Esophagus muscularis mucosa (tissue), 4 donors: ENCODE results near the gene LAG3. TPM values are rescaled to one million over a fixed set of nuclear protein-coding genes. Genes with fewer than 3 reads are reported as not detected.

Source experiments
- DNase-seq: peaks from one replicate; pipeline ENCODE4 v3.0.0-alpha.2; 2017; ENCODE audit errors: extremely low spot score
- H3K27ac ChIP-seq, 4 donors: fragments of 200-600 bp; sonication (generic); replicated peaks in 1 of 4; 1 replicate in 3 of 4; 2 replicates in 1 of 4; pipeline ENCODE4 v1.5.1; 2016 to 2019; ENCODE audit warnings: mild to moderate bottlenecking in 1 of 4
- H3K27me3 ChIP-seq, 4 donors: fragments of 200-600 bp; sonication (generic); one replicate each; pipeline versions ENCODE4 v1.5.1 to v1.6.0; 2016 to 2019
- H3K36me3 ChIP-seq, 4 donors: fragments of 200-600 bp; sonication (generic); one replicate each; pipeline ENCODE4 v1.5.1; 2016 to 2019
- H3K4me1 ChIP-seq, 4 donors: fragments of 200-600 bp; sonication (generic); one replicate each; pipeline ENCODE4 v1.5.1; 2016 to 2019
- H3K4me3 ChIP-seq, 4 donors: fragments of 200-600 bp; sonication (generic); 1 replicate in 2 of 4; 2 replicates in 2 of 4; pipeline ENCODE4 v1.5.1; 2016 to 2019; ENCODE audit warnings: mild to moderate bottlenecking in 4 of 4, moderate library complexity in 1 of 4
- H3K9me3 ChIP-seq, 4 donors: fragments of 200-600 bp; sonication (generic); 1 replicate in 3 of 4; 2 replicates in 1 of 4; pipeline ENCODE4 v1.5.1; 2016 to 2019
- CTCF ChIP-seq, 3 experiments: fragments of 200-600 bp in 2 of 3; fragments of 450-650 bp in 1 of 3; sonication (generic) in 2 of 3; IDR thresholded peaks; one replicate each; pipeline ENCODE4 v1.5.1; 2017 to 2019; ENCODE audit warnings: antibody characterized with exemption in 3 of 3, mild to moderate bottlenecking in 2 of 3, moderate library complexity in 1 of 3
- EP300 ChIP-seq: sonication (generic); formaldehyde crosslinking; IDR thresholded peaks from one replicate; pipeline ENCODE4 v1.6.1; 2017; ENCODE audit warnings: antibody characterized with exemption
- POLR2A ChIP-seq: fragments of 450-650 bp; IDR thresholded peaks from one replicate; pipeline ENCODE4 v1.6.1; 2017; ENCODE audit warnings: antibody characterized with exemption, moderate library complexity, mild to moderate bottlenecking, low read depth
- POLR2AphosphoS5 ChIP-seq, 2 donors: sonication (generic); formaldehyde crosslinking; IDR thresholded peaks; one replicate each; pipeline ENCODE4 v1.6.1; 2017; ENCODE audit warnings: antibody characterized with exemption in 2 of 2
- WGBS: methylation state at CpG from one replicate; pipeline ENCODE4 v1.1.5; 2018; 5-methylcytosine and 5-hydroxymethylcytosine counted together
- intact Hi-C: fragments of 100-400 bp; cut with DNase I; formaldehyde crosslinking; loops from one replicate; pipeline ENCODE4 v1.15.1; 2023
- total RNA-seq, 4 donors: library from RNA; depleted of rRNA; stranded (reverse); fragments of >200 nt; gene quantifications; one replicate each; pipeline versions ENCODE4 v1.1.0 to v1.2.1, GENCODE V29; 2016

LAG3 gene
- total RNA-seq, 4 donors from 2014 or later = 1.7 to 4.0 (median 2.9) TPM

DNA sequence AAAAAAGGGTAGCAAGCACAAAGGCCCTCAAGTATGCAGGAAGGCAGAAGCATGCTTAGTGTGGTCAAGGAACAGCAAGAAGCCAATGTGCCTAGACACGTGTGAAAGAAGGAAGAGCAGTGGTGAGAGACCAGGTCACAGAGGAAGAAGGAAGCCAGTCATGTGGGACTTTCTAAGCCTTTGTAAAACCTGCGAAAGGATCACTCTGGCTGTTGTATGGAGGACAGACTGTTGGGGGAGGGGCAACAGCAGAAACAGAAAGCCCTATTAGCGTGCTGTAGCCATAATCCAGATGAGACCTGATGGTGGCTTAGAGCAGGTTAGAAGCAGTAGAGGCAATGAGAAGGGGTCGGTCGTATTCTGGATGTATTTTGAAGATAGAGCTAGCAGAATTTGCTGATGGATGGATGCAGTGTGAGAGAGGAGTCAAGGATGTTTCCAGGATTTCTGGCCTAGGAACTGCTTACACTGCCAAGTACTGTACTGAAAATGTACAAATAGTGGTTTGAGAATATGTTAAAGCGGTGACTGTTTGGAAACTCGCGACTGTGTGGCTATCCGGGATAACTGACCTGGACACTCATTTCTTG, 13.7 kb upstream of the LAG3 start:
- Histone ChIP-seq H3K4me3 (no peak overlapping the region), H3K9me3 (no peaks in the 10 kb centered on the region), H3K4me1 (peaks cover 13 to 17% (median 17%) of the 10 kb centered on the region in 4 donors), H3K27me3 (no peaks in the 10 kb centered on the region), H3K36me3 (no peaks in the 10 kb centered on the region), H3K27ac (no peak overlapping the region)
- DNase-seq = no peak
- WGBS = 85% methylated on average over 9 of the region's 9 CpGs
- TF ChIP-seq POLR2A = no peak
- TF ChIP-seq POLR2AphosphoS5 (IDR thresholded peaks at IDR 0.05) = no peak
- TF ChIP-seq EP300 = no peak
- TF ChIP-seq CTCF (IDR thresholded peaks at IDR 0.05) = no peak
- intact Hi-C loops = no loop called here

GRCh38 chr12:6759741-6760140, 12.6 kb upstream of the LAG3 start:
- no peaks in the 10 kb centered on the region for H3K27me3 ChIP-seq
- intact Hi-C loops = no loop called here
- WGBS = 81% methylated on average over 5 of the region's 5 CpGs
- no peaks in the 10 kb centered on the region for H3K9me3 ChIP-seq
- no peak for DNase-seq
- H3K4me3 ChIP-seq = no peak overlapping the region
- peaks cover 18 to 23% (median 21%) of the 10 kb centered on the region in 4 donors for H3K4me1 ChIP-seq
- H3K27ac ChIP-seq = no peak overlapping the region
- H3K36me3 ChIP-seq = no peaks in the 10 kb centered on the region
- TF ChIP-seq POLR2A (no peak), EP300 (no peak), POLR2AphosphoS5 (IDR thresholded peaks at IDR 0.05) (no peak)

GRCh38 chr12:6763380-6763779, 8.9 kb upstream of the LAG3 start:
- Histone ChIP-seq H3K4me3 (peak overlapping the region; percentile 40 to 93 (median 61)), H3K27ac (peak overlapping the region; percentile 95 to 100 (median 96)), H3K27me3 (no peaks in the 10 kb centered on the region), H3K4me1 (peaks cover 37 to 46% (median 41%) of the 10 kb centered on the region in 4 donors), H3K9me3 (no peaks in the 10 kb centered on the region), H3K36me3 (no peaks in the 10 kb centered on the region)
- intact Hi-C loops = no loop called here
- TF ChIP-seq POLR2AphosphoS5 (IDR thresholded peaks at IDR 0.05) (no peak), CTCF (IDR thresholded peaks at IDR 0.05) (no peak), EP300 (no peak), POLR2A (no peak)
- WGBS = 61% methylated on average over 4 of the region's 4 CpGs
- no peak for DNase-seq

GRCh38 chr12:6764011-6764828, 8.1 kb upstream of the LAG3 start:
- peaks cover 46 to 54% (median 50%) of the 10 kb centered on the region in 4 donors for H3K4me1 ChIP-seq
- H3K36me3 ChIP-seq = peaks cover 0 to under 1% (median 0%) of the 10 kb centered on the region in 4 donors
- WGBS = under 1% methylated on average over 16 of the region's 16 CpGs
- no peaks in the 10 kb centered on the region for H3K27me3 ChIP-seq
- no peaks in the 10 kb centered on the region for H3K9me3 ChIP-seq
- intact Hi-C loops = no loop called here
- peak overlapping the region; percentile 40 to 93 (median 61) for H3K4me3 ChIP-seq
- H3K27ac ChIP-seq = peak overlapping the region; percentile 95 to 100 (median 96)
- peak; percentile 98 for DNase-seq
- TF ChIP-seq POLR2A (no peak), POLR2AphosphoS5 (IDR thresholded peaks at IDR 0.05) (peak; percentile 77 to 85), CTCF (IDR thresholded peaks at IDR 0.05) (no peak), EP300 (no peak)

- 33% methylated on average over 7 of the region's 7 CpGs for WGBS
- H3K36me3 ChIP-seq = peaks cover 6 to 10% (median 9%) of the 10 kb centered on the region in 4 donors
- intact Hi-C loops = no loop called here
- H3K27ac ChIP-seq = peak overlapping the region; percentile 95 to 100 (median 96)
- H3K4me1 ChIP-seq = peaks cover 47 to 63% (median 59%) of the 10 kb centered on the region in 4 donors
- peak overlapping the region; percentile 63 to 93 (median 78) for H3K4me3 ChIP-seq
- no peak for TF ChIP-seq EP300
- no peak for TF ChIP-seq CTCF (IDR thresholded peaks at IDR 0.05)
- TF ChIP-seq POLR2A = no peak
- TF ChIP-seq POLR2AphosphoS5 (IDR thresholded peaks at IDR 0.05) = no peak
- H3K27me3 ChIP-seq = no peaks in the 10 kb centered on the region
- no peak for DNase-seq
- no peaks in the 10 kb centered on the region for H3K9me3 ChIP-seq
These were observed 7.2 kb upstream of the LAG3 start for GRCh38 chr12:6765048-6765633.
